Breast epithelium (tissue), 4 donors: ENCODE measurements around the gene CYP21A2. TPM values are rescaled to one million over a fixed set of nuclear protein-coding genes. Genes with fewer than 3 reads are reported as not detected.
A peak's percentile ranks its signal among the peaks of the same experiment; 100 is the strongest.
"Not testable (repeated sequence)": the region's sequence is repeated elsewhere in the genome, so short reads cannot be mapped to it uniquely, and the experiment has no call there.

Source experiments
- DNase-seq, 2 donors: peaks; one replicate each; pipeline ENCODE4 v3.0.0-alpha.2; 2019; ENCODE audit warnings: low spot score in 2 of 2
- H3K27ac ChIP-seq, 2 donors: fragments of 200-600 bp; sonication (generic) in 1 of 2; one replicate each; pipeline ENCODE4 v1.5.1; 2016 to 2019; ENCODE audit warnings: mild to moderate bottlenecking in 1 of 2
- H3K27me3 ChIP-seq, 2 donors: fragments of 200-600 bp; sonication (generic) in 1 of 2; one replicate each; pipeline versions ENCODE4 v1.5.1 to v1.6.0; 2017 to 2019; ENCODE audit warnings: control low read depth in 1 of 2, mild to moderate bottlenecking in 1 of 2
- H3K36me3 ChIP-seq: fragments of 200-600 bp; one replicate; pipeline ENCODE4 v1.5.1; 2019
- H3K4me1 ChIP-seq, 2 donors: fragments of 200-600 bp; sonication (generic); one replicate each; pipeline ENCODE4 v1.5.1; 2016 to 2019; ENCODE audit warnings: control low read depth in 1 of 2
- H3K4me3 ChIP-seq, 3 donors: fragments of 200-600 bp; sonication (generic); 1 replicate in 2 of 3; 2 replicates in 1 of 3; pipeline ENCODE4 v1.5.1; 2016 to 2019; ENCODE audit warnings: mild to moderate bottlenecking in 3 of 3, moderate library complexity in 2 of 3
- H3K9me3 ChIP-seq, 2 donors: fragments of 200-600 bp; sonication (generic) in 1 of 2; one replicate each; pipeline ENCODE4 v1.5.1; 2016 to 2019; ENCODE audit warnings: control low read depth in 1 of 2
- intact Hi-C: fragments of 100-400 bp; cut with DNase I; formaldehyde crosslinking; loops from one replicate; pipeline ENCODE4 v1.15.1; 2023; ENCODE audit warnings: low total_unique reads
- total RNA-seq, 3 donors: library from RNA; depleted of rRNA; stranded (reverse); fragments of >200 nt; gene quantifications; one replicate each; pipeline ENCODE4 v1.1.0, GENCODE V29; 2016

Gene CYP21A2
- total RNA-seq, 3 donors from 2014 or later = 1.6 to 14.1 TPM; not detected in 1

DNA sequence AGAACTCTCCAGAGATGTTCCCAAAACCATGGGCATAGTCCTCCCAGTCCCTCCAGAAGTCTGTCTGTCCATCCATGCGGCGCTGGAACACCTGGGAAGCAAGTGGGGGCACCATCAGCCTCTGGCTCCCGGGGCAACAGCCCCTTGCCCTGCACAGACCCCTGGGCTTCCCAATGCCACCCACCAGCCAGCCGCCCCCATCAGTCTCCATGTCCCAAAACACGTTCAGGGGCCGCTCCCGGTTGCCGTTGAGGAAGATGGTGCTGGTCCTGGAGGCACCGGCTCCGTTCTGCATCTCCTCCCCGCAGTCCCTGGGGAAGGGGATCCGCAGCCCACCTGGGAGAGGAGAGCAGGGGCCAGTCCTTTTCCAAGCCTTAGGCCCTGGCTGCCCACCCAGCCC lies 28.7 kb upstream of the CYP21A2 start:
- peak in 1 of 2 donors; percentile 19 for DNase-seq
- H3K27ac ChIP-seq, H3K27me3 ChIP-seq, H3K4me3 ChIP-seq, intact Hi-C loops, H3K36me3 ChIP-seq, H3K4me1 ChIP-seq, H3K9me3 ChIP-seq: not testable (repeated sequence)

DNA sequence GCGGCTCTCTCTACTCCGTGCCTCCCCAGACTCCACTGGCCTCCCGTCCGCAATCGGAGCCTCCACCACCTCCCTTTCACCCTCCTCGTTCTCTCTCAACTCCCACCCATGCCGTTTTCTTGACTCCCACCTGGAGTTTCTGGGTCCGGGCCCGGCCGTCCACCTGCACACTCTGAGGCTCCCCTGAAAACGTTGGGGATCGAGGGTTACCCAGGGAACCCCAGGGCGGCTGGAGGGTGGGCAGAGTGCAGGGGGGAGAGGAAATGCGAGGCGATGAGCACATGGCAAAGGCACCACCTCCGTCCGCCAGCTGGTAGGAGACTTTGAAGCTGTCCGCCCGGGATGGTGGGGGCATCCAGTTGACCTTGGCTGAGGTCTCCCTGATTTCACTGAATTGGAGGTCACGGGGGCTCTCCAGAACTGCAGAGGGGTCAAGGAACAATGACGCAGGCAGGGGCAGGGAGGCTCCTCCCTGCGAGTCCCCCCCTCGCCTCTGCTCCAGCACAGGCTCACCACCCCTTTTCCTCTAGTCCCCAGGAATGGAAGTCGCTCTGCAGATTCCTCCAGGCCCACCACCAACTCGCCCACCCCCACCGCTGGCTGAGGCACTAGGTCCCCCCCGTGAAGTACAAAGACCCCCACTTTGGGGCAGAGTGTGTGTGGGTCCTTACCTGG lies 27.2 kb upstream of the CYP21A2 start:
- H3K36me3 ChIP-seq, H3K9me3 ChIP-seq, H3K4me3 ChIP-seq, intact Hi-C loops, H3K27ac ChIP-seq, H3K4me1 ChIP-seq, H3K27me3 ChIP-seq: not testable (repeated sequence)
- peak in 1 of 2 donors; percentile 37 for DNase-seq

DNA sequence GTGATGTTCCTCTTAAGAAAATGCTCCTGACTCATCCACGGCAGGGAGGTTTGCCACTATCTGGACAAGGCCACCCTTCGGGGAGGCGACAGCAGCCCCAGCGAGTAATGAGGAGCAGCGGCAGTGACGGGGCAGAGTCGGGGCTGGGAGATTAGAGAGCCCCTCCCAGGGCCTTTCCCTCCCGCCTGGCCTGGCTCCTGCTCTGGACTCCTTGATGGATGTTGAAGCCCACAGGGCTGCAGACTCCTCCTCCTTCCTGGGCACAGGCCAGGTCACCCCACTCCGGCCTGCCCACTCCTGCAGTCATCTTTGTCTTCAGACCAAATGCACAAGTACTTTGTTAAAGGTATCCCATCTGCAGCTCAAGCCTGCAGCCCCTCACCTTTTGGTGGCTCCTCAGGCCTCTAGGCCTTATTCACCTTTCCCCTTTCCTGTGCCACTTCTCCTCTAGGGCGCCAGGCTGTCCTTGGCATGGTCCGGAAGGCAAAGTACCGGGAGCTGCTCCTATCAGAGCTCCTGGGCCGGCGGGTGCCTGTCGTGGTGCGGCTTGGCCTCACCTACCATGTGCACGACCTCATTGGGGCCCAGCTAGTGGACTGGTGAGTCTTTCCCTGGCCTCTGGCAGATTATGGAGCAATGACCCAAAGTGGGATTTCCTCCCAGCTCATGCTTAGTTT lies 25.1 kb upstream of the CYP21A2 start:
- H3K9me3 ChIP-seq, intact Hi-C loops, H3K27me3 ChIP-seq, H3K4me1 ChIP-seq, H3K4me3 ChIP-seq, DNase-seq, H3K36me3 ChIP-seq: not testable (repeated sequence)
- H3K27ac ChIP-seq = peak overlapping the region in 1 of 2 donors; percentile 32

DNA sequence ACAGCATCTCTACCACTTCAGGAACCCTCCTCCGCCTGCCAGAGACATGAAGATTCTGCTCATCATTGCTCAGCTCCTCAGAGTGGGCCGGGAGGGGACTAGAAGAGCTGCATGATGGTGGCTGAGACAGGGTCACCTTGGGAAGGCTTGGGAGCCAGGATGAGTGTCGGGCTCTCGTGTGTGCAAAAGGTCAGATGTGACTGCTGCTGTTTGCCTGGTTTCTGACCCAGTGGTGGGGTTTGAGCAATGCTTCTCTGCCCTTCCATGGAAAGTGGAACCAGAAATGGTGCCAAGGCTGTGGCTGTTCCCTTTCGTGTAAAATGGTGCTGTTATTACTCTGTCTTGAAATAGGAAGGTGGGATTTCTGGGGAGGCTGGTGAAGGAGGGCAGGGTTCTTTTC lies 24.5 kb upstream of the CYP21A2 start:
- intact Hi-C loops, H3K27me3 ChIP-seq, H3K27ac ChIP-seq, H3K4me1 ChIP-seq, H3K4me3 ChIP-seq, H3K9me3 ChIP-seq, DNase-seq, H3K36me3 ChIP-seq: not testable (repeated sequence)

DNA sequence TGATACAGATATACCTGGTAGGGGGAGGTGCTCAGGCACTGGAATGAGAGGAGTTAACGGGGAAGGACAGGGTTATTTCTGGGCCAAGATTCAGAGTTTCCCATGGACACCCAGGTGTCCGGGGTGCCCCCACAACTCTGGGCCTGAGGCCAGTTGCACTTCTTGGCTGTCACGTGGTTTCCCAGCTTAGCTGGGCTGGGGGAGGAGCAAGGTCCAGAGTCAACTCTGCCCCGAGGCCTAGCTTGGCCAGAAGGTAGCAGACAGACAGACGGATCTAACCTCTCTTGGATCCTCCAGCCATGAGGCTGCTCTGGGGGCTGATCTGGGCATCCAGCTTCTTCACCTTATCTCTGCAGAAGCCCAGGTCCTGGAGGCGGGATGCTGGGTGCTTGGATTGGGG lies 23.7 kb upstream of the CYP21A2 start, which contains the start of gene C4B:
Gene C4B, plus strand, starts transcription at position 249 of the 400 bp plus-strand sequence. Its CDS starts 51 bp downstream, at position 300.
- H3K27me3 ChIP-seq, H3K4me1 ChIP-seq, H3K27ac ChIP-seq, H3K9me3 ChIP-seq, H3K4me3 ChIP-seq, DNase-seq, H3K36me3 ChIP-seq, intact Hi-C loops: not testable (repeated sequence)

DNA sequence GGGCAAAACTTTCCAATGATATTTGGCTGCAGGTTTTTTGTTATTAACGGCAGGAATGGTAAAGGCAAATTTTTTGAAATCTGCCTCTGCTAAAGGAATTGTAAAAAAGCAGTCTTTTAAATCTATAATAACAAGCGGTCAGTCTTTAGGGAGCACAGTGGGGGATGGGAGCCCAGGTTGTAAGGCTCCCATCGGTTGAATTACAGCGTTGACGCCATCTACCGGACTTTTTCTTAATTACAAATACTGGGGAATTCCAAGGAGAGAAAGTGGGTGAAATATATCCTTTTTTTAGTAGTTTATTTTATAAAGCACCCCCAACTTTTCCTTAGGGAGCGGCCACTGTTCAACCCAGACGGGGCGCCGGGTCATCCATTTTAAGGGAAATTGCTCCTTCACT lies 16.1 kb upstream of the CYP21A2 start:
- H3K4me1 ChIP-seq, H3K36me3 ChIP-seq, H3K9me3 ChIP-seq, H3K4me3 ChIP-seq, DNase-seq, H3K27ac ChIP-seq, intact Hi-C loops, H3K27me3 ChIP-seq: not testable (repeated sequence)

DNA sequence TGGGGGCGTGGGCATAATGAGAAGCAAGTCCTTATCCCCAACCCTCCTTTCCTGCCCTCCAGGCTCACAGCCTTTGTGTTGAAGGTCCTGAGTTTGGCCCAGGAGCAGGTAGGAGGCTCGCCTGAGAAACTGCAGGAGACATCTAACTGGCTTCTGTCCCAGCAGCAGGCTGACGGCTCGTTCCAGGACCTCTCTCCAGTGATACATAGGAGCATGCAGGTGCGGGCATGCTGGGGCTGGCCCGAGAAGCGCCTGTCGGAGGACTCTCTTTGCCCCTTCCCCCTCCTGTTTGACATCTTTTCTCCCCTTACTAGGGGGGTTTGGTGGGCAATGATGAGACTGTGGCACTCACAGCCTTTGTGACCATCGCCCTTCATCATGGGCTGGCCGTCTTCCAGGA lies 9.6 kb upstream of the CYP21A2 start:
- intact Hi-C loops, H3K4me3 ChIP-seq, H3K4me1 ChIP-seq, H3K27ac ChIP-seq, H3K36me3 ChIP-seq, H3K9me3 ChIP-seq, DNase-seq, H3K27me3 ChIP-seq: not testable (repeated sequence)

DNA sequence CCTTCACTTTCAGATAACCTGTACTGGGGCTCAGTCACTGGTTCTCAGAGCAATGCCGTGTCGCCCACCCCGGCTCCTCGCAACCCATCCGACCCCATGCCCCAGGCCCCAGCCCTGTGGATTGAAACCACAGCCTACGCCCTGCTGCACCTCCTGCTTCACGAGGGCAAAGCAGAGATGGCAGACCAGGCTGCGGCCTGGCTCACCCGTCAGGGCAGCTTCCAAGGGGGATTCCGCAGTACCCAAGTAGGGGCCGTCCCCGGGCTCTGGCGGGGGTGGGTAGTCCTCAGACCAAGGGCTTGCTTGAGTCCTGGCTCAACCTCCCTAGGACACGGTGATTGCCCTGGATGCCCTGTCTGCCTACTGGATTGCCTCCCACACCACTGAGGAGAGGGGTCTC lies 8.7 kb upstream of the CYP21A2 start:
- H3K27ac ChIP-seq, H3K36me3 ChIP-seq, H3K4me3 ChIP-seq, H3K4me1 ChIP-seq, DNase-seq, intact Hi-C loops, H3K9me3 ChIP-seq, H3K27me3 ChIP-seq: not testable (repeated sequence)

DNA sequence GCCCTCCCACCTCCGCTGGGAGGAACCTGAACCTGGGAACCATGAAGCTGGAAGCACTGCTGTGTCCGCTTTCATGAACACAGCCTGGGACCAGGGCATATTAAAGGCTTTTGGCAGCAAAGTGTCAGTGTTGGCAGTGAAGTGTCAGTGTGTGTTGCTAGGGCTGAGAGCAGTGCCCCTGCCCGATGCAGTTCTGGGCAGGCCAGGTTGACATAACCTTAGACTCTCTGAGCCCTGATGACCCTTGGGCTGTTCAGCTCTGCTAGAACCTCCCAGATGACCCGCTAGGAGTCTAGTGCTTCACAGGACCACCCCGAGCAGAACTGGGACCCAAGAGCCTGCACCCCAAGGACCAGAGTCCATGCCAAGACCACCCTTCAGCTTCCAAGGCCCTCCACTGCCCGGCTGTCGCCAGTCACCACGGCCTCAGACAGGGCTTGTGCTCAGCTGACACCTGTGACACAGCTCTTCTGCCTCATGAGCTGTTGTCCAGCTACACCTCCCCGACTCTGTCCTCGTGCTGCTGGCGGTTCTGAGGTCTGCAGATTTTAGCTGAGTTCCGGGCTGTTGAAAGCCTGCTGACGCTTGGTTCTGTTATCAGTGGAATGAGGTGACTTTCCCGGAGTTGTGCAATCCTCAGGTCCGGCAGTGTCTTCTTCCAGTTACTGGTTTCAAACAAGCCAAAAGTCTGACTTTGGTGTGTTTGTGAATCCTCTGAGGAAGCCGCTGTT lies 2.8 kb upstream of the CYP21A2 start:
- H3K4me3 ChIP-seq, H3K9me3 ChIP-seq, intact Hi-C loops, H3K4me1 ChIP-seq, H3K36me3 ChIP-seq, H3K27ac ChIP-seq, DNase-seq, H3K27me3 ChIP-seq: not testable (repeated sequence)

DNA sequence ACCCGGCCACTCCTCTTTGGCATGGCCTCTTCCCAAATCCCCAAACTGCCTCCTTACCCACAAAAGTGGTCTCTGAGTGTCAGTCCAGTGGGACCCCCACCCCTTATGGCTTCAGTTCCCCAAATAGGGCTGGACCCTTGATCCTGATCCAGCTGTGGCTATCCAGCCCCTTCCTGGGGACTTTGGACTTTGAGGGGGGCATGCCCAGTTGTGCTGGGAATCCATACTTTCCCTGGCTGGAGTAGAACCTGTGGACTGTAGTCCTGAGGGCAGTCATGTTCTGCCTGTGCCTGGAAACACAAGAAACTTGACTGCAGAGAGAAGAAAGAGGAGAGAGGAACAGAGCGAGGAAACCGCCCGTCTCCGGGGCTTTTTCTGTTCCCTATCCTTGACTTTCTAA lies 1.1 kb upstream of the CYP21A2 start:
- peak overlapping the region in 1 of 2 donors; percentile 43 for H3K27ac ChIP-seq
- H3K4me3 ChIP-seq, intact Hi-C loops, H3K4me1 ChIP-seq, H3K36me3 ChIP-seq, DNase-seq, H3K27me3 ChIP-seq, H3K9me3 ChIP-seq: not testable (repeated sequence)

DNA sequence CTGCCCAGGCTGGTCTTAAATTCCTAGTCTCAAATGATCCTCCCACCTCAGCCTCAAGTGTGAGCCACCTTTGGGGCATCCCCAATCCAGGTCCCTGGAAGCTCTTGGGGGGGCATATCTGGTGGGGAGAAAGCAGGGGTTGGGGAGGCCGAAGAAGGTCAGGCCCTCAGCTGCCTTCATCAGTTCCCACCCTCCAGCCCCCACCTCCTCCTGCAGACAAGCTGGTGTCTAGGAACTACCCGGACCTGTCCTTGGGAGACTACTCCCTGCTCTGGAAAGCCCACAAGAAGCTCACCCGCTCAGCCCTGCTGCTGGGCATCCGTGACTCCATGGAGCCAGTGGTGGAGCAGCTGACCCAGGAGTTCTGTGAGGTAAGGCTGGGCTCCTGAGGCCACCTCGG lies 663 bp downstream of the CYP21A2 start:
- intact Hi-C loops, DNase-seq, H3K4me1 ChIP-seq, H3K27ac ChIP-seq, H3K4me3 ChIP-seq, H3K27me3 ChIP-seq, H3K9me3 ChIP-seq, H3K36me3 ChIP-seq: not testable (repeated sequence)

DNA sequence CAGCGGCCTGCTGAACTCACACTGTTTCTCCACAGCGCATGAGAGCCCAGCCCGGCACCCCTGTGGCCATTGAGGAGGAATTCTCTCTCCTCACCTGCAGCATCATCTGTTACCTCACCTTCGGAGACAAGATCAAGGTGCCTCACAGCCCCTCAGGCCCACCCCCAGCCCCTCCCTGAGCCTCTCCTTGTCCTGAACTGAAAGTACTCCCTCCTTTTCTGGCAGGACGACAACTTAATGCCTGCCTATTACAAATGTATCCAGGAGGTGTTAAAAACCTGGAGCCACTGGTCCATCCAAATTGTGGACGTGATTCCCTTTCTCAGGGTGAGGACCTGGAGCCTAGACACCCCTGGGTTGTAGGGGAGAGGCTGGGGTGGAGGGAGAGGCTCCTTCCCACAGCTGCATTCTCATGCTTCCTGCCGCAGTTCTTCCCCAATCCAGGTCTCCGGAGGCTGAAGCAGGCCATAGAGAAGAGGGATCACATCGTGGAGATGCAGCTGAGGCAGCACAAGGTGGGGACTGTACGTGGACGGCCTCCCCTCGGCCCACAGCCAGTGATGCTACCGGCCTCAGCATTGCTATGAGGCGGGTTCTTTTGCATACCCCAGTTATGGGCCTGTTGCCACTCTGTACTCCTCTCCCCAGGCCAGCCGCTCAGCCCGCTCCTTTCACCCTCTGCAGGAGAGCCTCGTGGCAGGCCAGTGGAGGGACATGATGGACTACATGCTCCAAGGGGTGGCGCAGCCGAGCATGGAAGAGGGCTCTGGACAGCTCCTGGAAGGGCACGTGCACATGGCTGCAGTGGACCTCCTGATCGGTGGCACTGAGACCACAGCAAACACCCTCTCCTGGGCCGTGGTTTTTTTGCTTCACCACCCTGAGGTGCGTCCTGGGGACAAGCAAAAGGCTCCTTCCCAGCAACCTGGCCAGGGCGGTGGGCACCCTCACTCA lies 1.4 kb downstream of the CYP21A2 start:
- DNase-seq, H3K36me3 ChIP-seq, intact Hi-C loops, H3K9me3 ChIP-seq, H3K27ac ChIP-seq, H3K4me1 ChIP-seq, H3K4me3 ChIP-seq, H3K27me3 ChIP-seq: not testable (repeated sequence)
